Neural cell (in vitro differentiated cells): Measurements from ENCODE around the gene TUBB1. TPM values are rescaled to one million over a fixed set of nuclear protein-coding genes. Genes with fewer than 3 reads are reported as not detected.

Source experiments
- H2AFZ ChIP-seq: fragments of 200-600, 300-800 bp; sonication (generic), shearing (Covaris generic); 2 replicates; pipeline ENCODE4 v1.6.0; 2014; ENCODE audit warnings: low read depth, mild to moderate bottlenecking, antibody characterized with exemption, low read length, moderate library complexity
- H3F3A ChIP-seq: fragments of 200-600 bp; shearing (Covaris generic); 2 replicates; pipeline ENCODE4 v1.6.1; 2016; ENCODE audit warnings: mild to moderate bottlenecking, moderate library complexity, mixed read lengths, antibody characterized with exemption, low read length; ENCODE audit not compliant: insufficient read depth, poor library complexity, severe bottlenecking
- H3K27ac ChIP-seq: fragments of 200-600, 300-800 bp; sonication (generic), shearing (Covaris generic); 2 replicates; pipeline ENCODE4 v1.5.1; 2014; ENCODE audit warnings: mild to moderate bottlenecking, low read length, moderate library complexity
- H3K27me3 ChIP-seq: fragments of 300-800, 200-600 bp; sonication (generic), shearing (Covaris generic); 2 replicates; pipeline ENCODE4 v1.6.0; 2014; ENCODE audit warnings: mild to moderate bottlenecking, low read depth, low read length, moderate library complexity; ENCODE audit not compliant: insufficient read depth
- H3K36me3 ChIP-seq: fragments of 300-800, 200-600 bp; sonication (generic), shearing (Covaris generic); 2 replicates; pipeline ENCODE4 v1.5.1; 2014; ENCODE audit warnings: mild to moderate bottlenecking, antibody characterized with exemption, low read length, moderate library complexity; ENCODE audit not compliant: insufficient read depth
- H3K4me2 ChIP-seq: fragments of 300-800, 200-600 bp; sonication (generic), shearing (Covaris generic); 2 replicates; pipeline ENCODE4 v1.6.0; 2014; ENCODE audit warnings: mild to moderate bottlenecking, low read length
- H3K4me3 ChIP-seq: fragments of 300-800, 200-600 bp; sonication (generic), shearing (Covaris generic); 2 replicates; pipeline ENCODE4 v1.5.1; 2014; ENCODE audit warnings: mild to moderate bottlenecking, low read length, moderate library complexity
- H3K79me2 ChIP-seq: fragments of 200-600 bp; shearing (Covaris generic); replicated peaks from 2 replicates; pipeline ENCODE4 v1.6.0; 2014; ENCODE audit warnings: mild to moderate bottlenecking, low read length, moderate library complexity; ENCODE audit not compliant: insufficient read depth
- H3K9ac ChIP-seq: fragments of 300-800, 200-600 bp; sonication (generic), shearing (Covaris generic); 2 replicates; pipeline ENCODE4 v1.6.1; 2016; ENCODE audit warnings: mild to moderate bottlenecking, low read length, mixed read lengths
- H3K9me2 ChIP-seq: fragments of 200-600 bp; shearing (Covaris generic); 2 replicates; pipeline ENCODE4 v1.6.1; 2016; ENCODE audit warnings: mild to moderate bottlenecking, low read length, mixed read lengths; ENCODE audit not compliant: insufficient read depth
- H3K9me3 ChIP-seq: fragments of 200-600, 300-800 bp; sonication (generic), shearing (Covaris generic); 2 replicates; pipeline ENCODE4 v1.6.1; 2016; ENCODE audit warnings: mild to moderate bottlenecking, mixed run types, low read length, moderate library complexity, mixed read lengths
- H4K20me1 ChIP-seq: fragments of 200-600 bp; shearing (Covaris generic); 2 replicates; pipeline ENCODE4 v1.6.1; 2016; ENCODE audit warnings: mild to moderate bottlenecking, mixed run types; ENCODE audit not compliant: insufficient read depth
- CTCF ChIP-seq: fragments of 450-650 bp; IDR thresholded peaks from 2 replicates; pipeline ENCODE4 v1.5.1; 2014; ENCODE audit warnings: antibody characterized with exemption, mild to moderate bottlenecking, moderate library complexity; ENCODE audit not compliant: poor library complexity, severe bottlenecking
- EP300 ChIP-seq: fragments of 450-650 bp; conservative IDR thresholded peaks from 2 replicates; pipeline ENCODE4 v1.6.1; 2014; ENCODE audit warnings: antibody characterized with exemption, mild to moderate bottlenecking, moderate library complexity; ENCODE audit not compliant: poor library complexity, severe bottlenecking
- MXI1 ChIP-seq: fragments of 450-650 bp; conservative IDR thresholded peaks from 2 replicates; pipeline ENCODE4 v1.6.1; 2014; ENCODE audit warnings: antibody characterized with exemption, mild to moderate bottlenecking; ENCODE audit not compliant: poor library complexity, severe bottlenecking
- POLR2AphosphoS5 ChIP-seq: IDR thresholded peaks from 2 replicates; pipeline ENCODE4 v1.6.1; 2012
- REST ChIP-seq: IDR thresholded peaks from 2 replicates; pipeline ENCODE4 v1.6.1; 2012; ENCODE audit warnings: borderline replicate concordance
- SMC3 ChIP-seq: fragments of 450-650 bp; conservative IDR thresholded peaks from 2 replicates; pipeline ENCODE4 v1.6.1; 2014; ENCODE audit warnings: antibody characterized with exemption, mild to moderate bottlenecking, moderate library complexity; ENCODE audit not compliant: poor library complexity
- TAF1 ChIP-seq: IDR thresholded peaks from 2 replicates; pipeline ENCODE4 v1.6.1; 2012; ENCODE audit warnings: low read depth
- polyA plus RNA-seq: library from polyadenylated mRNA; depleted of rRNA; stranded (reverse); fragments of >200 nt; gene quantifications from 2 replicates; pipeline ENCODE4 v1.2.3, GENCODE V29; 2014

TUBB1 gene
- polyA plus RNA-seq, 1 donor from 2014 or later: not detected

- Histone ChIP-seq H3K9ac (peak within 1 kb of the TSS; percentile 58), H3K9me2 (no peaks in the 10 kb centered on the region), H3F3A (no peaks in the 10 kb centered on the region), H3K79me2 (no peaks in the 10 kb centered on the region), H2AFZ (peak within 1 kb of the TSS; percentile 35), H3K36me3 (no peaks in the 10 kb centered on the region), H3K4me2 (no peak within 1 kb of the TSS), H3K9me3 (no peaks in the 10 kb centered on the region), H4K20me1 (no peaks in the 10 kb centered on the region), H3K4me3 (peak within 1 kb of the TSS; percentile 72), H3K27me3 (no peaks in the 10 kb centered on the region), H3K27ac (peak within 1 kb of the TSS; percentile 46)
- TF ChIP-seq EP300: no peak
- TF ChIP-seq TAF1: no peak
- no peak for TF ChIP-seq REST
Observed at GRCh38 chr20:59042151-59042795, 23.0 kb downstream of the TUBB1 start, which contains the start of gene PRELID3B. TSS of gene PRELID3B (minus strand) at chr20:59042786. CDS start at chr20:59042730, 56 bp downstream.

- no peak overlapping the region for H3K4me2 ChIP-seq
- peak overlapping the region; percentile 46 for H3K27ac ChIP-seq
- H3K9ac ChIP-seq: peak overlapping the region; percentile 58
- H3F3A ChIP-seq: no peaks in the 10 kb centered on the region
- no peak for TF ChIP-seq POLR2AphosphoS5
- TF ChIP-seq SMC3: no peak
- no peak for TF ChIP-seq REST
- no peak for TF ChIP-seq MXI1
- no peak for TF ChIP-seq CTCF
- H4K20me1 ChIP-seq: no peaks in the 10 kb centered on the region
- no peaks in the 10 kb centered on the region for H3K36me3 ChIP-seq
- no peaks in the 10 kb centered on the region for H3K9me3 ChIP-seq
- no peaks in the 10 kb centered on the region for H3K27me3 ChIP-seq
- H2AFZ ChIP-seq: no peak overlapping the region
- no peaks in the 10 kb centered on the region for H3K9me2 ChIP-seq
- no peaks in the 10 kb centered on the region for H3K79me2 ChIP-seq
- peak overlapping the region; percentile 72 for H3K4me3 ChIP-seq
Observed at GRCh38 chr20:59042796-59043631, 23.8 kb downstream of the TUBB1 start.
